ENCODE data around the gene PDE3B. TPM values are rescaled to one million over a fixed set of nuclear protein-coding genes. Genes with fewer than 3 reads are reported as not detected.
"Not testable (repeated sequence)": the region's sequence is repeated elsewhere in the genome, so short reads cannot be mapped to it uniquely, and the experiment has no call there.

The PDE3B gene
- total RNA-seq, 1 experiment from 2014 or later, result 0.96 TPM

DNA sequence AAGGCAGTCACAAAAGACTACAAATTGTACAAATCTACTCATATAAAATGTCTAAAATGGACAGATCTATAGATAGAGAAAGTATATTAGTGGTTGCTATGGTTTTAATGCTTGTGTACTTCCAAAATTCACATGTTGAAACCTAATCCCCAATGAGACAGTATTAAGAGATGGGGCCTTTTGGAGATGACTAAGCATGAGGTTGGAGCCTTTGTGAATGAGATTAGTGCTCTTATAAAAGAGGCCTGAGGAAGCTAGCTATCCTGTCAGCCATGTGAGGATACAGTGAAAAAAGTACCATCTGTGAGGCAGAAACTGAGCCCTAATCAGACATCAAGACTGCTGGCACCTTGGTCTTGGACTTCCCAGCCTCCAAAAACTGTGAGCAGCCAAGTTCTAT, 165.9 kb downstream of the PDE3B start:
- no peak for DNase-seq (ENCODE audit: low spot score)

DNA sequence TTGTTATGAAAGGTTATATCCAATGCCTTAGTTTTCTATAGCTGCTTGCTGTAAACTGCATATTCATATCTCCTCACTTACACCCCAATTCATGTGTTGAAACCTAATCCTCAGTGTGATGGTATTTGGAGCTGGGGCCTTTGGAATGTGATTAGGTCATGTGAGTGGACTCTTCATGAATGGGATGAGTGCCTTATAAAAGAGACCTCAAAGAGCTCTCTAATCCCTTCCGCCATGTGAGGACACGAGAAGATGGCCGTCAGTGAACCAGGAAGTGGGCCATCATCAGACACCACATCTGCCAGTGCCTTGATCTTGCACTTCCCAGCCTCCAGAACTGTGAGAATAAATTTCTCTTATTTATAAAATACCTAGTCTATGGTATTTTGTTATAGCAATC, 169.2 kb downstream of the PDE3B start:
- no peak for DNase-seq (ENCODE audit: low spot score)

DNA sequence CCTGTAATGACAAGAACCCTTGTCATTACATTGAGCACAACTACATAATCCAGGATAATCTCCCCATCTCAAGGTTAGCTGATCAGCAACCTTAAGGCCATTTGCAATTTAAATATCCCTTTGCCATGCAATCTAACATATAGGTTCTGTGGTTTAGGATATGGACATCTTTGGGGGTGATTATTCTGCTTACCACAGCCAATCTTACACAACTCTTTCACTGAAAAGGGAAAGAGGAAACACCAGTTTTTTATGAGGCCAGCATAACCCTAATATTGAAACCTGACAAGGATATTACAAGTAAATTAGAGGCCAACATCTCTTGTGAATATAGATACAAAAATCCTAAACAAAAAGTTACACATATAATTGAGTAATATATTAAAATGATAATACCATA, 169.9 kb downstream of the PDE3B start:
- DNase-seq (ENCODE audit: low spot score), result no peak

- no peak for DNase-seq (ENCODE audit: low spot score)
These were observed 175.2 kb downstream of the PDE3B start for GRCh38 chr11:14818779-14819178.

GRCh38 chr11:14819596-14819995, 176.0 kb downstream of the PDE3B start:
- DNase-seq (ENCODE audit: low spot score), result no peak

DNA sequence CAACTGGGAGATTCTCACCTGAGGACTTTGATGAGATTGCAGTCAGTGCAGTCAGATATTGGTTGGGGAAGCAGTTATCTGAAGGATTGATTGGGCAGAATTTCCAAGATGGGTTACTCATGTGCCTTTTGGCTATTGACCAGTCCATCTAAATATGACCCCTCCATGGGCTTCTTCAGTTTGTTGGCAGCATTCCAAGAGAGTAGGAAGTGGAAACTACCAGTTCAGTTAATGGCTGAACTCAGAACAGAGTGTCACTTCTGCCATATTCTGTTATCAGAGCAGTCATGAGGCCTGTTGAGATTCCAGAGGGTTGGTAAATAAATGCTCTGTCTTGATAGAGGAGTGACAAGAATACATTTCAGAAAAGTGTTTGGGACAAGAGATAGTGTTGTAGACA, 177.4 kb downstream of the PDE3B start:
- no peak for DNase-seq (ENCODE audit: low spot score)

DNA sequence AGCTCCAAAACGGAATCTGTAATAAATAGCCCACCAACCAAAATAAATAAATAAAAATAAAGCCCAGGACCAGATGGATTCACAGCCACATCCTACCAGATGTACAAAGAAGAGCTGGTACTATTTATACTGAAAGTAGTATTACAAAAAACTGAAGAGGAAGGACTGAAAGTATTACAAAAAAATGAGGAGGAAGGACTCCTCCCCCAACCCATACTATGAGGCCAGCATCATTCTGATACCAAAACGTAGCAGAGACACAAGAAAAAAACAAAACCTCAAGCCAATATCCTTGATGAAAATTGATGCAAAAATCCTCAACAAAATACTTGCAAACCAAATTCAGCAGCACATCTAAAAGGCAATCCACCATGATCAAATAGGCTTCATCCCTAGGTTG, 183.0 kb downstream of the PDE3B start:
- DNase-seq (ENCODE audit: low spot score), result no peak

GRCh38 chr11:14835496-14836492, 192.2 kb downstream of the PDE3B start:
- no peak for DNase-seq (ENCODE audit: low spot score)

GRCh38 chr11:14842002-14842401, 198.4 kb downstream of the PDE3B start:
- DNase-seq (ENCODE audit: low spot score), result no peak

DNA sequence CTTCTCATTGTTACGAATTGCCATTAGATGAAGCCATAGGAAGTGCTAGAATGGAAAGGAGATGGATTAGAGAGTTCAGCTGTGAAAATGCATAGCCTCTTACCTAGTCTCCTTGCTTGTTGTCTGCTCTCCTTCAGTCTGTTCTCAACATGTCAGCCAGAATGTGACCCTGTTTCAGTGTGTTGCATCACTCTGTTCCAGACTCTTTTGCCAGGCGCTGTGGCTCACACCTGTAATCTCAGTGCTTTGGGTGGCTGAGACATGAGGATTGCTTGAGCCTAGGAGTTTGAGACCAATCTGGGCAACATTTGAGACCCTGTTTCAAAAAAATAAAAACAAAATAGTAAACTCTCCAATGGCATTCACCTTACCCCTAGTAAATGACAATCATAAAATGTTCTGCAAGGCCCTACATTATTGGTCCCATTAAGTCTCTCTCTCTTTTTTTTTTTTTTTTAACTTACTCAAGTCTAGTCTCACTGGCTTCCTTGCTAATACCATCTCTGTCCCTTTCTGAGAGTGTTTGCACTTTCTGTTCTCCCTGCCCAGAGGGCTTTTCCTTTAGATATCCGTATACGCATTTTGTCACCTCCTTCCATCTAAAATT, 209.1 kb downstream of the PDE3B start:
- DNase-seq (ENCODE audit: low spot score), result no peak

DNA sequence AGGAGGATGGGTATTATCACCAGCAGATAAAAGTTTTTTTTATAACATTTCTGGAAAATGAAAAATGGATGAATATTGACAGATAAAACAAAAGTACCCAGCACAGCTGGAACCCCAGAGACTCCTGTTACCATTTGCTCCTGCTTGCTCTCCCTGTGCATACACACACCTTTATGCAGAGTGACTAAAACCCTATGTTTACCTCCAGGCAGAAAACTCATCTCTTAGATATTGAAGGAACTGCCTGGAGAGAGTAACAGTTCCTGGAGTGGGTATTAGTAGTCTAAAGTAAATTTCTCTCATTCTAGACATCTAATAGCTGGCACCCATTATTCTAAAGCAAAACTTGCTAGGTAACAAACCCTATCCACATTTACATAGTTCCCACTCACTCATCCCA, 210.5 kb downstream of the PDE3B start:
- DNase-seq (ENCODE audit: low spot score), result no peak

DNA sequence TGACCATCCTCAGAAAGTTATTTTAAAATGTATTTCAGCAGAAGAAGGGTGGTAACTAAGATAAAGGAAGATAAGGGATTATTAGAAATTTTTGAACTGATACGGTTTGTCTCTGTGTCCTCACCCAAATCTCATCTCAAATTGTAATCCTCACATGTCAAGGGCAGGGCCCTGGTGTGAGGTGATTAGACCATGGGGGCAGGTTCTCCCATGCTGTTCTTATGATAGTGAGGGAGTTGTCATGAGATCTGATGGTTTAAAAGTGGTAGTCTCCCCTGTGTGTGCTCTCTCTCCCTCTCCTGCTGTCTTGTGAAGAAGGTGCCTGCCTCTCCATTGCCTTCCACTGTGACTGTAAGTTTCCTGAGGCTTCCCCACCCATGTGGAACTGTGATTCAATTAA, 212.3 kb downstream of the PDE3B start:
- no peak for DNase-seq (ENCODE audit: low spot score)

- DNase-seq (ENCODE audit: low spot score), result no peak
These were observed 214.0 kb downstream of the PDE3B start for GRCh38 chr11:14857621-14858020.

DNA sequence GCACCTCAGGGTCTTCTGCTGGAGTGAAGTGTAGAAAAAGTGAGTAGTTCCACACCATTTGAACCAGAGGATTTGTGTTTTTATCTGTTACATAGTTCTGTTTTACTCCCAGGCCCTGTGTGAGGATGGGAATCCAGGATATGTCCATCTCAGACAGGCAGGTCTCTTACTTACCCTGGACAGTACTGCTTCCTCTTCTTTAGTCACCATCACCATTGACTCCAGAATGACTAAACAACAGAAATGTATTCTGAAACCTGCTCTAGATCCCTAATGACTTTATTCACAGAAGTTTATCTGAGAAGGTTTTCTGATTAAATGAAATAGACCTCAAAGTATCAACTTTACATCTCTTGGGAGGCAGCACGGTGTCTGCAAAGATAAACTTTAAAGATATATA, 214.8 kb downstream of the PDE3B start:
- no peak for DNase-seq (ENCODE audit: low spot score)

DNA sequence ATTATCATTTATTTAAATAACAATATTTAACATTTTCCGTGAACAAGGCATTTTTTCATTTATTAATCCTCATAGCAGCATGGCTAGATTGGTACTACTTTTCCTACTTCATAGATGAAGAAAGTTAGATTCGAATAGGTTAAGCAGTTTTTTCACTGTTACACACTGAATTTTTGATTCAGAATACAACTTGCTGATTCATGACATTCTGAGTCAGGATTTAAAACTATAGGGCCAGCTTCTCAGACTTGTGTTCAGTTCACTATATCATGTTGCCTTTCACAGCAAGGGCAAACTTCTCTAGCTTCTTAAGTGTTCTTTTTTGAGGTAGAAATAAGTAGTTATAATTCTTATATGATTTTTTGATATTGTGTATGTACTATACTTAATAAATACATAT, 216.9 kb downstream of the PDE3B start:
- no peak for DNase-seq (ENCODE audit: low spot score)

DNA sequence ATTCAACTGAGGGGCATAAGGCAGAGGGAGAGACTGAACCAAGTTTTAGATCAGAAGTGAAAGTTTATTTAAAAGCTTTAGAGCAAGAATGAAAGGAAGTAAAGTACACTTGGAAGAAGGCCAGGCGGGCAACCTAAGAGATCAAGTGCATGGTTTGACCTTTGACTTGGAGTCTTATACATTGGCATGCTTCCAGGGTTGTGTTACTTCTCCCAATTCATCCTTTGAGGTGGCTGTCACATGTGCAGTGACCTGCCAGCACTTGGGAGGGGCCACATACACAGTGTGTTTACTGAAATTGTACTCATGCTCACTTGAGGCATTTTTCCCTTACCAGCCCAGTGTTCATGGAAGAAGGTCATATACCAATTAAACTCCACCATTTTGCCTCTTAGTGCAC, 218.1 kb downstream of the PDE3B start:
- no peak for DNase-seq (ENCODE audit: low spot score)

- not testable (repeated sequence) for DNase-seq (ENCODE audit: low spot score)
These were observed 220.2 kb downstream of the PDE3B start for GRCh38 chr11:14863775-14864174.

DNA sequence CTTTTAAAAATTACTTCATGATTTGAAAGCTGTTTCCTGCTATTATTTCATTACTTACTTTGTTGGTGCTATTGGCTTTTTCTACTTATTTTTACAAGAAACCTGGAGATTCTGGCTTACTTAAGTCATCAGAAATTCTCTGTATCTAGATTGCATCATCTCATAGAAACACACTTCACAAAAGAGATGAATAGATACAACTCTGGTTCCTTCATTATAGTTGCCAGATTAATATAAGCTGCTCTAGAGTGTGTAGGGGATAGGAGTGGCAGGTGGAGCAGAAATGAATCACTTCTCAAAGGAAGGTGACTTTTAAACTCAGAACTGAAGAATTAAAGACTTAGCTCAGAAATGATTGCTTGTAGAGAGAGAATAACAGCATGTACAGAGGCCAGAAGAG, 228.4 kb downstream of the PDE3B start:
- no peak for DNase-seq (ENCODE audit: low spot score)

DNA sequence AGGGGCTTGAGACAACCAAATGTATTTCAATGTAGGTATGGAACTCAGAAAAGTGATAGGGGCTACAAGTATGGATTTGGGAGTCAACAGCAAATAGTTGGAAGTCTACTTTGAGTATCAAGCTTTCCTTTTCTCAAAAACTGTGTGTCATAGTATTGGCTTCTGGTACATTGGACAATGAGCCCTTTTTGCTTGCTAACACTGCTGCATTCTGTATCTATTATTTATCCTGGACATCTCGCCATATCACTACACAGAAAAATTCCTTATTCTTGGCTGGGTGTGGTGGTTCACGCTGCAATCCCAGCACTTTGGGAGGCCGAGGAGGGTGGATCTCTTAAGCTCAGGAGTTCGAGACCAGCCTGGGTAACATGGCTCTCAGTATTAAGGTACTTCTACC, 230.0 kb downstream of the PDE3B start:
- no peak for DNase-seq (ENCODE audit: low spot score)

DNA sequence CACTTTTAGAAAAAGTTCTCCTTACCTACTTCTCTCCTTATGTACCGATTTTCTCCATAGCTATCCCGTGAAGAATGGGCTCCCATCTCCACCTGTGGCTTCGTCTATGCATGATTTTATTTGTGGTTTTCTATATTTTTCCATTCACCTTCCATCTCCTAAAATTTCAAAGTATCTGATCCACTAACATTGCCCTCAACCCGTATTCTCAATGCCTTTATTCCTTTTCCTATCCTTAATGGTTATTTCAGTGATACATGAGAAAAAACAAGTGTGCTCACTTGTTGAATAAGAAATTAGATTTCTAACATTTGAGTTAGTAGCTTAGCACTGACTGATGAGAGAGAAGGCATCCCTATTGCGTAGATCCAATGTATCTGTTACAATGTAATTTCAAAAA, 231.6 kb downstream of the PDE3B start:
- no peak for DNase-seq (ENCODE audit: low spot score)

- DNase-seq (ENCODE audit: low spot score), result no peak
These were observed 238.1 kb downstream of the PDE3B start for GRCh38 chr11:14881576-14882193.

DNA sequence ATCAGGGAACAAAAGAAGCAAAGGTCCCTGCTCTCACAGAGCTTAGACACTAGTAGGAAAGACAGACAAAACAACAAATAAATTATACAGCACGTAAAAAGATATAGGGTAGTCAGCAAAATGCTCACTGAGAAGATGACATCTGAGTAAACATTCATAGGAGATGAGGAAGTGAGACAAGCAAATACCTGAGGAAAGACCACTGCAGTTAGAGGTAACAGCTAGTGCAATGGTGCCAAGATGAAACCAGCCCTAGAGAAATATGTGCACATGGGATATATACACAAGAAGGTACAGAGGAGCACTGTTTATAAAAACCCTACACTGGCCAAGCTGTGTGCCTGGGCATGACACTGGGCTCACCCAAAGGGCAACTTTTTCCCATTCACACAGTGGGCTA, 238.6 kb downstream of the PDE3B start:
- DNase-seq (ENCODE audit: low spot score), result no peak

DNA sequence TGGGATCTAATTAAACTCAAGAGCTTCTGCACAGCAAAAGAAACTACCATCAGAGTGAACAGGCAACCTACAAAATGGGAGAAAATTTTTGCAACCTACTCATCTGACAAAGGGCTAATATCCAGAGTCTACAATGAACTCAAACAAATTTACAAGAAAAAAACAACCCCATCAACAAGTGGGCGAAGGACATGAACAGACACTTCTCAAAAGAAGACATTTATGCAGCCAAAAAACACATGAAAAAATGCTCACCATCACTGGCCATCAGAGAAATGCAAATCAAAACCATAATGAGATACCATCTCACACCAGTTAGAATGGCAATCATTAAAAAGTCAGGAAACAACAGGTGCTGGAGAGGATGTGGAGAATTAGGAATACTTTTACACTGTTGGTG, 240.1 kb downstream of the PDE3B start:
- DNase-seq (ENCODE audit: low spot score), result not testable (repeated sequence)

Measured in A172 (cell line).